ENCODE results near the gene ARHGEF4.

The ARHGEF4 gene

GRCh38 chr2:130966775-130967490 is 130.2 kb downstream of the ARHGEF4 start:
- no peak overlapping the region for H3K4me3 ChIP-seq (IDR thresholded peaks at IDR 0.05; ENCODE audit: insufficient read depth, low read depth, low read length)

GRCh38 chr2:130972410-130972809 is 135.7 kb downstream of the ARHGEF4 start:
- Histone ChIP-seq H3K27ac (no peak overlapping the region), H3K79me2 (ENCODE audit: insufficient read depth, low read depth) (no peaks in the 10 kb centered on the region), H3K9ac (no peak overlapping the region), H3K4me2 (peak overlapping the region; percentile 44; the same call in 1 of the 2 replicates), H4K20me1 (ENCODE audit: insufficient read depth) (no peaks in the 10 kb centered on the region), H3K27me3 (ENCODE audit: insufficient read depth, low read depth) (no peaks in the 10 kb centered on the region), H2AFZ (ENCODE audit: low read depth) (no peak overlapping the region), H3K4me3 (IDR thresholded peaks at IDR 0.05; ENCODE audit: insufficient read depth, low read depth, low read length) (no peak overlapping the region), H3K36me3 (ENCODE audit: insufficient read depth) (no peaks in the 10 kb centered on the region), H3K4me1 (ENCODE audit: low read depth, poor library complexity, severe bottlenecking) (peaks cover 18% of the 10 kb centered on the region)
- TF ChIP-seq CTCF (conservative IDR thresholded peaks at IDR 0.05; ENCODE audit: low read depth, low read length): no peak

More at GRCh38 chr2:130966775-130967490, 130.2 kb downstream of the ARHGEF4 start:
- Histone ChIP-seq H4K20me1 (ENCODE audit: insufficient read depth) (no peaks in the 10 kb centered on the region), H3K9ac (no peak overlapping the region), H3K79me2 (ENCODE audit: insufficient read depth, low read depth) (no peaks in the 10 kb centered on the region), H3K27me3 (ENCODE audit: insufficient read depth, low read depth) (no peaks in the 10 kb centered on the region), H2AFZ (ENCODE audit: low read depth) (no peak overlapping the region), H3K4me2 (no peak overlapping the region), H3K27ac (no peak overlapping the region), H3K4me1 (ENCODE audit: low read depth, poor library complexity, severe bottlenecking) (peaks cover 4% of the 10 kb centered on the region), H3K36me3 (ENCODE audit: insufficient read depth) (no peaks in the 10 kb centered on the region)
- no peak for TF ChIP-seq CTCF (conservative IDR thresholded peaks at IDR 0.05; ENCODE audit: low read depth, low read length)

GRCh38 chr2:130975729-130976128 is 139.0 kb downstream of the ARHGEF4 start:
- H3K4me2 ChIP-seq: no peak overlapping the region
- no peak overlapping the region for H3K27ac ChIP-seq
- no peak for TF ChIP-seq CTCF (conservative IDR thresholded peaks at IDR 0.05; ENCODE audit: low read depth, low read length)
- no peaks in the 10 kb centered on the region for H3K79me2 ChIP-seq (ENCODE audit: insufficient read depth, low read depth)
- no peaks in the 10 kb centered on the region for H4K20me1 ChIP-seq (ENCODE audit: insufficient read depth)
- no peaks in the 10 kb centered on the region for H3K36me3 ChIP-seq (ENCODE audit: insufficient read depth)
- H3K4me3 ChIP-seq (IDR thresholded peaks at IDR 0.05; ENCODE audit: insufficient read depth, low read depth, low read length): no peak overlapping the region
- no peak overlapping the region for H3K9ac ChIP-seq
- H3K27me3 ChIP-seq (ENCODE audit: insufficient read depth, low read depth): no peaks in the 10 kb centered on the region
- H3K4me1 ChIP-seq (ENCODE audit: low read depth, poor library complexity, severe bottlenecking): peaks cover 18% of the 10 kb centered on the region
- H2AFZ ChIP-seq (ENCODE audit: low read depth): no peak overlapping the region

GRCh38 chr2:130976591-130977237 is 140.0 kb downstream of the ARHGEF4 start:
- H4K20me1 ChIP-seq (ENCODE audit: insufficient read depth): no peaks in the 10 kb centered on the region
- H2AFZ ChIP-seq (ENCODE audit: low read depth): no peak overlapping the region
- H3K36me3 ChIP-seq (ENCODE audit: insufficient read depth): no peaks in the 10 kb centered on the region
- H3K4me2 ChIP-seq: no peak overlapping the region
- H3K79me2 ChIP-seq (ENCODE audit: insufficient read depth, low read depth): no peaks in the 10 kb centered on the region
- no peak overlapping the region for H3K27ac ChIP-seq
- no peak overlapping the region for H3K9ac ChIP-seq
- no peak overlapping the region for H3K4me3 ChIP-seq (IDR thresholded peaks at IDR 0.05; ENCODE audit: insufficient read depth, low read depth, low read length)
- H3K4me1 ChIP-seq (ENCODE audit: low read depth, poor library complexity, severe bottlenecking): peaks cover 15% of the 10 kb centered on the region
- H3K27me3 ChIP-seq (ENCODE audit: insufficient read depth, low read depth): no peaks in the 10 kb centered on the region
- TF ChIP-seq CTCF (conservative IDR thresholded peaks at IDR 0.05; ENCODE audit: low read depth, low read length): no peak
